ENCODE results near the gene CLDN22. TPM values are rescaled to one million over a fixed set of nuclear protein-coding genes. Genes with fewer than 3 reads are reported as not detected.
"Not testable (repeated sequence)": the region's sequence is repeated elsewhere in the genome, so short reads cannot be mapped to it uniquely, and the experiment has no call there.

Gene CLDN22
- polyA plus RNA-seq, 2 of the 4 experiments (the other 2 are of a cell fraction): not detected

- WGBS (ENCODE audit: missing lambda C conversion rate): 100% methylated on average over 4 of the region's 7 CpGs
- DNase-seq (ENCODE audit: low read depth in 1 of 2, low spot score in 1 of 2) (no peak), FAIRE-seq (no peak), ATAC-seq (no peak)
- Histone ChIP-seq H3K4me3 (no peak overlapping the region), H3K9me3 (no peaks in the 10 kb centered on the region; the same call in 2 of the 3 replicates), H3K27ac (no peak overlapping the region), H3K4me2 (no peak overlapping the region), H3K4me1 (0 out of 3 replicates have a peak, but pooled peaks cover 3% of the 10 kb centered on the region)
- ChIA-PET CTCF (no interaction called here), POLR2A (no interaction called here)
- TF ChIP-seq ZSCAN20 (CRISPR knock-in tag; IDR thresholded peaks at IDR 0.05): no peak
- TF ChIP-seq HEYL (CRISPR knock-in tag; IDR thresholded peaks at IDR 0.05): no peak
Measured at GRCh38 chr4:183324619-183325018, 4.5 kb upstream of the CLDN22 start.

- CTCF ChIA-PET; POLR2A ChIA-PET; ATAC-seq; H3K27ac ChIP-seq; H3K4me2 ChIP-seq; FAIRE-seq; H3K4me3 ChIP-seq; DNase-seq (ENCODE audit: low read depth in 1 of 2, low spot score in 1 of 2); H3K9me3 ChIP-seq; H3K4me1 ChIP-seq: not testable (repeated sequence)
- 97% methylated on average over 8 of the region's 11 CpGs for WGBS (ENCODE audit: missing lambda C conversion rate)
Measured at GRCh38 chr4:183324056-183324455, 4.0 kb upstream of the CLDN22 start.

DNA sequence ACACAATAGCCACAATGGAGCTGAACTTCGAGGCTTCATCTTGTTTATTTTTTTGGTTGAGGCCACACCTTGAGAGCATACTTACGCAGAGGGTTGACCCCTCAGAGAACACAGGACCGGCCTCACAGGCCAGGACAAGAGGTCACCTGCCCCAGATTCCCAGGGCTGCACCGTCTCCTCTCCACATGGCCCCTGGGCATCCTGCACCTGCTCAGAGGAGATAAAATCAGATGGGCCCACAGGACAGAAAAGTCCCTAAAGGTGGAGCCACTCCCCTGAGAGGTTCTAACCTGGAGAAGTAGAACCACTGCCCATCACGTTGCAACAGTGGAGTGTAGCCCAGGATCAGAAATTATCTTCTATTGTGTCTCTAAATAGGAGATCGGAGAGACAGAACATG lies 3.2 kb upstream of the CLDN22 start:
- ATAC-seq (no peak), FAIRE-seq (no peak), DNase-seq (ENCODE audit: low read depth in 1 of 2, low spot score in 1 of 2) (no peak)
- no peak for TF ChIP-seq EHF (CRISPR knock-in tag; IDR thresholded peaks at IDR 0.05)
- TF ChIP-seq TP53 (CRISPR knock-in tag; IDR thresholded peaks at IDR 0.05): no peak
- no peak for TF ChIP-seq MYC (IDR thresholded peaks at IDR 0.05; ENCODE audit: borderline replicate concordance, low read length)
- no peak for TF ChIP-seq FOSB (CRISPR knock-in tag; IDR thresholded peaks at IDR 0.05)
- no peak for TF ChIP-seq CTCF (IDR thresholded peaks at IDR 0.05)
- TF ChIP-seq HEYL (CRISPR knock-in tag; IDR thresholded peaks at IDR 0.05): no peak
- ChIA-PET POLR2A (no interaction called here), CTCF (no interaction called here)
- H3K4me2 ChIP-seq: no peak overlapping the region
- H3K27ac ChIP-seq: no peak overlapping the region
- 87% methylated on average over 6 of the region's 6 CpGs for WGBS (ENCODE audit: missing lambda C conversion rate)
- no peaks in the 10 kb centered on the region; the same call in 2 of the 3 replicates for H3K9me3 ChIP-seq
- no peaks in the 10 kb centered on the region for H3K4me1 ChIP-seq
- no peak overlapping the region for H3K4me3 ChIP-seq

DNA sequence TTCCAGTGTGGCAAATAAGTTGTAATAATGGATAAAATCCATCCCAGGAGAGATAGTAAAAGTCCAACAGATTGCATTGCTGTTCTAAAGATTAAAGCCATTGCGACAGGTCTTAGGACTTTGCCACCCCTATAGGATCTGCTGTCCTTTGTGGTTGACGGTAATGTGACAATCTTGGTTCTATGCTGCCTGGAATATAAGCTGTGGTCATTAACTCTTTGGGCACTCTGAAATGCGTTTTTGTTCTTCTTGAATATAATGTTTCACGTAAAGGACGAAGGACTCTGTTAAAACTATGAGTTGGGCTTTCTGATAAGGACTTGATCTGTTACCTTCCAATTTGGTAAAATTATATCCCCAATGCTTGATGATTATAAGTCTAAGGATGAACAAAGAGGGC lies 2.2 kb upstream of the CLDN22 start, which contains the start of gene CLDN24:
Gene CLDN24, minus strand, starts transcription at position 101 of the 400 bp plus-strand sequence. Its CDS starts 0 bp downstream, at position 101.
- Histone ChIP-seq H3K4me1 (no peaks in the 10 kb centered on the region), H3K4me3 (no peak within 1 kb of the TSS), H3K27ac (no peak within 1 kb of the TSS), H3K9me3 (no peaks in the 10 kb centered on the region; the same call in 2 of the 3 replicates), H3K4me2 (no peak within 1 kb of the TSS)
- no peak for TF ChIP-seq HOXB13 (CRISPR knock-in tag; IDR thresholded peaks at IDR 0.05; ENCODE audit: low read depth)
- TF ChIP-seq HOXB5 (CRISPR knock-in tag; IDR thresholded peaks at IDR 0.05): no peak
- no peak for TF ChIP-seq KDM5A (IDR thresholded peaks at IDR 0.05)
- no peak for TF ChIP-seq NR3C1 (IDR thresholded peaks at IDR 0.05)
- TF ChIP-seq EP300 (IDR thresholded peaks at IDR 0.05): no peak
- ATAC-seq: no peak
- ChIA-PET POLR2A (no interaction called here), CTCF (no interaction called here)
- FAIRE-seq: no peak
- WGBS (ENCODE audit: missing lambda C conversion rate): 93% methylated on average over 5 of the region's 5 CpGs
- no peak for DNase-seq (ENCODE audit: low read depth in 1 of 2, low spot score in 1 of 2)

DNA sequence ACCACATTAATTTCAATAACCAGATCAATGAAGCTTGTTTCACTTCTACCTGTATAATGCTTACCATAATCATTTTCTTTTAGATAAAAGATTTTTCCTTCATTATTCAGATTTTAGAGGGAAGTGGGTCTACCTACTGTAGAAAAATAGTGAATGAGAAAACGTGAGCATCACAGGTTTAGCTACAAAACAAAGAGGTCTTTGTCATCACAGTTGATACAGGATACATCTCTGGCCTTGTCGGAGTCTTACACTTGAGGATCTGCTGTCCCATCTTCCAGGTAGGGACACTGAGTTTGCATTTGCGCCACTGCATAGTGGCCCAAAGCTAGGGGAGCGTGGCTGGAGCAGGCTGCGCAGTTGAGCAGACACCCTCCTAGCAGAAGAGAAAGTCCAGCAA lies 1.4 kb upstream of the CLDN22 start:
- Histone ChIP-seq H3K4me2 (no peak overlapping the region), H3K27ac (no peak overlapping the region), H3K4me1 (no peaks in the 10 kb centered on the region), H3K9me3 (no peaks in the 10 kb centered on the region; the same call in 2 of the 3 replicates), H3K4me3 (no peak overlapping the region)
- TF ChIP-seq RFX5 (IDR thresholded peaks at IDR 0.05): no peak
- POLR2A ChIA-PET: no interaction called here
- 91% methylated on average over 3 of the region's 5 CpGs for WGBS (ENCODE audit: missing lambda C conversion rate)
- no peak for DNase-seq (ENCODE audit: low read depth in 1 of 2, low spot score in 1 of 2)
- CTCF ChIA-PET: no interaction called here
- FAIRE-seq: no peak
- no peak for ATAC-seq

GRCh38 chr4:183321079-183321478 lies 1.0 kb upstream of the CLDN22 start:
- DNase-seq (ENCODE audit: low read depth in 1 of 2, low spot score in 1 of 2): no peak
- FAIRE-seq: no peak
- 93% methylated on average over 2 of the region's 2 CpGs for WGBS (ENCODE audit: missing lambda C conversion rate)

More at GRCh38 chr4:183321079-183321478, 1.0 kb upstream of the CLDN22 start:
- no peak overlapping the region for H3K4me3 ChIP-seq
- no peak overlapping the region for H3K4me2 ChIP-seq
- POLR2A ChIA-PET: no interaction called here
- CTCF ChIA-PET: no interaction called here
- H3K4me1 ChIP-seq: no peaks in the 10 kb centered on the region
- TF ChIP-seq SREBF2 (IDR thresholded peaks at IDR 0.05) (no peak), JUN (IDR thresholded peaks at IDR 0.05) (no peak), FOSL2 (IDR thresholded peaks at IDR 0.05) (no peak), FOSL2 (CRISPR knock-in tag; IDR thresholded peaks at IDR 0.05) (no peak), CBX8 (IDR thresholded peaks at IDR 0.05) (no peak)
- TF ChIP-seq, protein P1, sequence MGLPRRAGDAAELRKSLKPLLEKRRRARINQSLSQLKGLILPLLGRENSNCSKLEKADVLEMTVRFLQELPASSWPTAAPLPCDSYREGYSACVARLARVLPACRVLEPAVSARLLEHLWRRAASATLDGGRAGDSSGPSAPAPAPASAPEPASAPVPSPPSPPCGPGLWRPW (IDR thresholded peaks at IDR 0.05): no peak
- TF ChIP-seq, protein P2, sequence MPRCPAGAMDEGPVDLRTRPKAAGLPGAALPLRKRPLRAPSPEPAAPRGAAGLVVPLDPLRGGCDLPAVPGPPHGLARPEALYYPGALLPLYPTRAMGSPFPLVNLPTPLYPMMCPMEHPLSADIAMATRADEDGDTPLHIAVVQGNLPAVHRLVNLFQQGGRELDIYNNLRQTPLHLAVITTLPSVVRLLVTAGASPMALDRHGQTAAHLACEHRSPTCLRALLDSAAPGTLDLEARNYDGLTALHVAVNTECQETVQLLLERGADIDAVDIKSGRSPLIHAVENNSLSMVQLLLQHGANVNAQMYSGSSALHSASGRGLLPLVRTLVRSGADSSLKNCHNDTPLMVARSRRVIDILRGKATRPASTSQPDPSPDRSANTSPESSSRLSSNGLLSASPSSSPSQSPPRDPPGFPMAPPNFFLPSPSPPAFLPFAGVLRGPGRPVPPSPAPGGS (IDR thresholded peaks at IDR 0.05): no peak
- ATAC-seq: no peak
- no peaks in the 10 kb centered on the region for H3K9me3 ChIP-seq
- no peak overlapping the region for H3K27ac ChIP-seq
